Bronchial epithelial cell (primary cell): Measurements from ENCODE around the gene GSTM1. TPM values are rescaled to one million over a fixed set of nuclear protein-coding genes. Genes with fewer than 3 reads are reported as not detected.

ENCODE experiments used
- DNase-seq: peaks from one replicate; pipeline ENCODE4 v3.0.0-alpha.2; 2010; ENCODE audit warnings: low read depth
- FAIRE-seq: peaks from 2 replicates; lab custom pipeline; 2011; peaks lifted over from hg19 to GRCh38; lab: Jason Lieb, UNC
- H3K27me3 ChIP-seq: 2 replicates; pipeline ENCODE4 v1.5.1; 2011; ENCODE audit warnings: low read length; ENCODE audit not compliant: control insufficient read depth, insufficient read depth
- H3K36me3 ChIP-seq: 2 replicates; pipeline ENCODE4 v1.5.1; 2011; ENCODE audit warnings: low read length; ENCODE audit not compliant: control insufficient read depth, insufficient read depth
- H3K4me3 ChIP-seq: 2 replicates; pipeline ENCODE4 v1.5.1; 2011; ENCODE audit warnings: mild to moderate bottlenecking, low read depth, low read length, control low read depth
- CTCF ChIP-seq: IDR thresholded peaks from 2 replicates; pipeline ENCODE4 v1.5.1; 2011; ENCODE audit warnings: mild to moderate bottlenecking, moderate library complexity, low read length, control low read depth, inconsistent platforms; ENCODE audit not compliant: insufficient read depth, severe bottlenecking
- total RNA-seq: library from RNA; depleted of rRNA; stranded (reverse); fragments of >200 nt; gene quantifications from 2 replicates; pipeline ENCODE4 v1.2.1, GENCODE V29; 2014

GSTM1 gene
- total RNA-seq, 1 donor from 2014 or later, result 2.6 TPM

GRCh38 chr1:109641861-109642260 lies 45.8 kb upstream of the GSTM1 start:
- FAIRE-seq (no peak), DNase-seq (no peak)
- H3K4me3 ChIP-seq, result no peak overlapping the region
- no peak for TF ChIP-seq CTCF
- H3K36me3 ChIP-seq, result no peaks in the 10 kb centered on the region
- H3K27me3 ChIP-seq, result no peaks in the 10 kb centered on the region

- FAIRE-seq (no peak), DNase-seq (no peak)
- no peak overlapping the region for H3K4me3 ChIP-seq
- TF ChIP-seq CTCF, result no peak
- no peaks in the 10 kb centered on the region for H3K36me3 ChIP-seq
- H3K27me3 ChIP-seq, result no peaks in the 10 kb centered on the region
Observed at GRCh38 chr1:109642626-109643025, 45.0 kb upstream of the GSTM1 start.

- Histone ChIP-seq H3K27me3 (no peaks in the 10 kb centered on the region), H3K4me3 (no peak overlapping the region), H3K36me3 (no peaks in the 10 kb centered on the region)
- peak; percentile 97 for TF ChIP-seq CTCF
- DNase-seq (peak; percentile 39), FAIRE-seq (no peak)
Observed at GRCh38 chr1:109643385-109644230, 44.0 kb upstream of the GSTM1 start.

- H3K27me3 ChIP-seq, result no peaks in the 10 kb centered on the region
- TF ChIP-seq CTCF, result no peak
- FAIRE-seq (no peak), DNase-seq (no peak)
- H3K4me3 ChIP-seq, result no peak overlapping the region
- no peaks in the 10 kb centered on the region for H3K36me3 ChIP-seq
Observed at GRCh38 chr1:109644670-109645069, 42.9 kb upstream of the GSTM1 start.

- Histone ChIP-seq H3K36me3 (no peaks in the 10 kb centered on the region), H3K4me3 (no peak overlapping the region), H3K27me3 (no peaks in the 10 kb centered on the region)
- TF ChIP-seq CTCF, result no peak
- no peak for DNase-seq
- FAIRE-seq, result no peak
Observed at GRCh38 chr1:109649491-109649914, 38.1 kb upstream of the GSTM1 start.
